Measurements from ENCODE around the gene SMYD3.

- TF ChIP-seq POLR2AphosphoS5 (IDR thresholded peaks at IDR 0.05): no peak
- no peak for TF ChIP-seq POLR2A (IDR thresholded peaks at IDR 0.05)
- no peak for TF ChIP-seq CTCF (IDR thresholded peaks at IDR 0.05)
Measured at GRCh38 chr1:246018146-246018545, 488.9 kb downstream of the SMYD3 start.

All from gastroesophageal sphincter (tissue), 3 donors.